Hepatocyte (in vitro differentiated cells): ENCODE results near the gene SPRED2.

ENCODE experiments used
- EZH2 ChIP-seq: fragments of 200-600 bp; sonication (generic); IDR thresholded peaks from 2 replicates; pipeline ENCODE4 v1.6.1; 2016; ENCODE audit warnings: antibody characterized with exemption, mild to moderate bottlenecking, borderline replicate concordance
- EZH2phosphoT487 ChIP-seq: fragments of 200-600 bp; sonication (generic); IDR thresholded peaks from one replicate; pipeline ENCODE4 v1.6.1; 2018; ENCODE audit warnings: antibody characterized with exemption, mild to moderate bottlenecking, low read depth, moderate library complexity; ENCODE audit not compliant: unreplicated experiment, severe bottlenecking
- TF ChIP-seq, protein P1 (sequence below): fragments of 200-600 bp; sonication (generic); IDR thresholded peaks from 2 replicates; pipeline ENCODE4 v1.5.1; 2016; ENCODE audit warnings: antibody characterized with exemption, mild to moderate bottlenecking; ENCODE audit not compliant: poor library complexity

DNA sequence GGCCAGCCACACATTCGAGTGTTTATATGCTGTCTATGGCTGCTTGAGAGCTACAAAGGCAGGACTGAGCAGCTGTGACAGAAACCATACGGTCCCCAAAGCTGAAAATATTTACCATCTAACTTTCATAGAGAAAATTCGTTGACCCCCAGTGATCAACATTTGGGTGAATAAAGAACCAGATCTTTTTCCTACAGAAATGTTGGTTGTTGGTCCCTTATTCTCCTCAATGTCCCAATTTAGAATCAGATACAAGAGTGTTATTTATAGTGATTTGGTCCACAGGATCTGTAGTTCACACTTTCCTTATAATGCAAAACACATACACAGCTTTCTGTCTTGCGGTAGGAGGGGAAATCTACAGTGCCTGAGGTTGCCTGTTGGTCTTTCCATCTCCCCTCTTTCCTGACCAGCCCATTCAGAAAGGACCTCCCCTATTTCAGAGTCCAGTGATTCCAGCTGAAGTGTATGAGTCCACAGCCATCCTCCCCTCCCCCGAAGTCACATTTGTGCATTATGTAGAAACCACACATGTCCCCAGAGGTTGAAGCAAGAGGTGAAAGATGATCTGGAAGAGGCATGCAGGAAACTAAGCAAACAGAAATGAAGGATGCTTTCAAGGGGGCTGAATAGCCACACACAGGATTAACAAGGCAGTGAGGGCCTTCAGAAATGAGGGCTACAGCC, 61.9 kb downstream of the SPRED2 start:
- TF ChIP-seq, protein P1, sequence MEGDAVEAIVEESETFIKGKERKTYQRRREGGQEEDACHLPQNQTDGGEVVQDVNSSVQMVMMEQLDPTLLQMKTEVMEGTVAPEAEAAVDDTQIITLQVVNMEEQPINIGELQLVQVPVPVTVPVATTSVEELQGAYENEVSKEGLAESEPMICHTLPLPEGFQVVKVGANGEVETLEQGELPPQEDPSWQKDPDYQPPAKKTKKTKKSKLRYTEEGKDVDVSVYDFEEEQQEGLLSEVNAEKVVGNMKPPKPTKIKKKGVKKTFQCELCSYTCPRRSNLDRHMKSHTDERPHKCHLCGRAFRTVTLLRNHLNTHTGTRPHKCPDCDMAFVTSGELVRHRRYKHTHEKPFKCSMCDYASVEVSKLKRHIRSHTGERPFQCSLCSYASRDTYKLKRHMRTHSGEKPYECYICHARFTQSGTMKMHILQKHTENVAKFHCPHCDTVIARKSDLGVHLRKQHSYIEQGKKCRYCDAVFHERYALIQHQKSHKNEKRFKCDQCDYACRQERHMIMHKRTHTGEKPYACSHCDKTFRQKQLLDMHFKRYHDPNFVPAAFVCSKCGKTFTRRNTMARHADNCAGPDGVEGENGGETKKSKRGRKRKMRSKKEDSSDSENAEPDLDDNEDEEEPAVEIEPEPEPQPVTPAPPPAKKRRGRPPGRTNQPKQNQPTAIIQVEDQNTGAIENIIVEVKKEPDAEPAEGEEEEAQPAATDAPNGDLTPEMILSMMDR, result no peak
- TF ChIP-seq EZH2phosphoT487 (no peak), EZH2 (no peak)
